ENCODE data around the gene SYT14.

GRCh38 chr1:210098356-210098755 is 160.3 kb downstream of the SYT14 start:
- no peak for TF ChIP-seq CTCF (IDR thresholded peaks at IDR 0.05)
- TF ChIP-seq POLR2A (IDR thresholded peaks at IDR 0.05) = no peak
